GM19238 (cell line): ENCODE measurements around the gene EIF4EBP2.

Experiments
- DNase-seq: peaks from one replicate; pipeline ENCODE4 v3.0.0; 2011; ENCODE audit warnings: low spot score; ENCODE audit not compliant: insufficient read length

Gene EIF4EBP2

DNA sequence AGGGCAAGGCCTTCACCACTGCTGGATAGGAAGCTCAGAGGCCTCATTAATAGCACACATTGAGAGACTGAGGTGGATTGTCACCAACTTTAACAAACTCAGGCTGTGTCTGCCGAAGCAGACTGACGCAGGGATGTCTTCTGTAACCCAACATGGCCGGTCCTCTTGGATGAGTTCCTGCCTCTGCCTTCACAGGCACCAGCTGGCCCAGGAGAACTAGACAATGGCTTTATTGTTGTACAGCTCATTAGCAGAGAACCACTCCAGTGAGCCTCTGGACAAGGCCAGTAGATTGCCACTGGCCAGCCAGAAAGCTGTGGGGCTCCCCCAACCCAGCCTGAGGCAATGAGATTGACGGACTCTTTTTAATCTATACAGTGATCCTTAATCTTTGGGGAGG is 28.2 kb downstream of the EIF4EBP2 start:
- no peak for DNase-seq

DNA sequence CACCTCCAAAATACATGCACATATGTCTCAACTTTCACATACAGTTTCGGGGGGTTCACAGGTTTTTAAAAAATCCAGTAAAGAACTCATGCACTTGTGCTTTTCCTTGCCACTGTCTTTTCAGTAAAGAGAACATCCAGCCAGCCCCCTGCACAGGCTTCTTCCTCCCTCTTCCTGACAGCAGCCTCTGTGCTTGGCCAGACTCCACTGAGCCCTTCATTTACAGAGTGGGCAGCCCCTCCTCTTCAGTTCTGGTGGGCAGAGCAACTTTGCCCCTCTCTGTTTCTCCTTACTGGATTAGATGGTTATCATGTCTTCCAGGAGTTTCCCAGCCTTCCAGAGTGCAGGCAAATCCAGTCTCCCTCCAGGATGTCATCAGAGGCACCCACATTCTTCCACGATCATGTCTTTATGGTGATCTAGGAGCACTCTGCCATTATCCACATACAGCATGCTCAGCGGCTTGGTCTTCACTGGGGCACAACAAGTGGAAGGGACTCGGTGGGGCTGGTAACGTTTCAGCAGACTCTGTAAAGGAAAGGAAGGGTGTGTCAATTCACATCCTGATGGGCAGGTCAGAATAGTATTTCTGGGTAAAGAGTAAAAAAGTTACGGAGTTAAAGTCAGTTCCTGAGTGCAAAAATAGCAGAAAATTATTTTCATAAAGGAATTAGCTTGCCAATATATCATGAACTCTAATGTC is 28.8 kb downstream of the EIF4EBP2 start:
- DNase-seq: no peak

DNA sequence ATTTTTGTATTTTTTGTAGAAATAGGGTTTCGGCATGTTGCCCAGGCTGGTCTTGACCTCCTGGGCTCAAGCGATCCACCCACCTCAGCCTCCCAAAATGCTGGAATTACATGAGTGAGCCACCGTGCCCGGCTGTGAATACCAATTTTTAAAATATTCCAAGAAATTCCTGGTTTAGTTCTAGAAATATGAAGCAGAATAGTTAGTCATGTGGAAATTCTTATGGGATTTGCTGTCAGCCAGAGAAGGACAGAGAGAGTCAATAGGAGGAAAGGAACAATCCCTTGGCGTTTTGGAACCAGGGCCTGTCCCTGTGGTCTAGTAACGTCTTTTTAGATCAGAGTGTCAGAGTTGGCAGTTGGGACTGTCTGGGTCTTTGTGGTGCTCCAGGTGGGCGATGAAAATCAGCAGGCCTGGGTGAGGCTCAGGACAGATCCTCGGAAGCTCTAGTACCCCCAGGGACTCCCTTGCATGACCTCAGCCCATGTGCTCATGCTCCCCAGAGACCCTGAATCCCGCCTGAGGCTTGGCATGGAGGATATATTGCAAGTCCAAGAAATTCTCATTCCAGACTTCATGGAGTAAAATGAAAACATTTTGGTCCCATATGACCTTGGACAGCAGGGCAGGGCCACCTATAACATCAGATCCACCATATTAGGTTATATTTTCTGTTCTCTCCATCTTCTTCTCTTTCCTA is 29.8 kb downstream of the EIF4EBP2 start:
- no peak for DNase-seq

DNA sequence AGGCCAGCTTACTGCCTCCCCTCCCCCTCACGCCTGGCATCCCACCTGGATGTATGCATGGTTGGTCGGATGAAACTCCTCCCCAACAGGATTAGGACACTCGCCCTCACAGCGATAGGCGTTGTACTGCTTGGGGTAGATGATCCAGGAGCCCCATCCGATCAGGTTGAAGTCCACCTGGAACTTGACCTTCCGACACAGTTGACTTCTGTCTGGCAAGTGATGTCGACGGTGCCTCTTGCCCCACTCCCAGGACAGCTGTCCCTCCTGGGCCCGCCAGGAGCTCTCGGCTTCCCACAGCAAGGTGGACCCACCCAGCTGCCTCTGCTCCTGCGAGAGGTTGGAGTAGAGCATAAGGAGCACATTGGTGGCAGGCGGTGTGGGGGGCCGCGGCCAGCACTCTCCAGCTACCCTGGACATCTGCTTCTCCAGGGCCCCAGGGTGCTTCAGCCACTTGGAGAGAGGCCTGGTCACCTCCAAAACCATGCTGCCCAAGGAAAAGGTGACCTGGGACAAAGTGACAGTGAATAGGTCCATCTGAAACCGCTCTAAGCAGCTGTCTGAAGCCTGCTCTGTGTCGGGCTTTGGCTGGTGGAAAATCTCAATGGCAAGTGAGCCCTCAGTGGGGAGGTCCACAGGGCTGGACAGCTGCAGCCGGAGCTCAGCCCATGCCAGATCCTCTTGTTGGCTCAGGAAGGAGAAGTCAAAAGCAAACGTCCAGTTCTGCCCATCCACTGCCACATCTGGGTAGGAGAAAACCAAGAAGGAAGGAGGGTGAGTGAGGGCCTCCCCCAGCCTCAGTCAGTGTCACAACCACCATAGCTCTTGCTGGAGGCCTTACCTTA is 31.5 kb downstream of the EIF4EBP2 start:
- no peak for DNase-seq

DNA sequence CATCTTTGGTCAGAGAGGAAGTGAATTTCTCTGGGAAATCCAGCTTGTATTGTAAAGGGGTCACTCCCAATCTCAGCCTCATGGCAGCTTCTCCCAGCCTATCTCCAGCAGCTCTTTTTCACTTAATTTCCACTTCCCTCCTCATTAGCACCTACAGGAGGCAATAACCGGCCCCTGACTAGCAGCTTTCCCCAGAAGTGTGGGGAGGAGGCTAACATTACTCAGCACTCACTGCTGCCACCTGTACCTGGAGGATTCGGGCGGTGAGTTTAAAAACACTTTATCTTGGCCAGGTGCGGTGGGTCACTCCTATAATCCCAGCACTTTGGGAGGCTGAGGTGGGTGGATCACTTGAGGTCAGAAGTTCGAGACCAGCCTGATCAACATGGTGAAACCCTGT is 33.8 kb downstream of the EIF4EBP2 start:
- no peak for DNase-seq

DNA sequence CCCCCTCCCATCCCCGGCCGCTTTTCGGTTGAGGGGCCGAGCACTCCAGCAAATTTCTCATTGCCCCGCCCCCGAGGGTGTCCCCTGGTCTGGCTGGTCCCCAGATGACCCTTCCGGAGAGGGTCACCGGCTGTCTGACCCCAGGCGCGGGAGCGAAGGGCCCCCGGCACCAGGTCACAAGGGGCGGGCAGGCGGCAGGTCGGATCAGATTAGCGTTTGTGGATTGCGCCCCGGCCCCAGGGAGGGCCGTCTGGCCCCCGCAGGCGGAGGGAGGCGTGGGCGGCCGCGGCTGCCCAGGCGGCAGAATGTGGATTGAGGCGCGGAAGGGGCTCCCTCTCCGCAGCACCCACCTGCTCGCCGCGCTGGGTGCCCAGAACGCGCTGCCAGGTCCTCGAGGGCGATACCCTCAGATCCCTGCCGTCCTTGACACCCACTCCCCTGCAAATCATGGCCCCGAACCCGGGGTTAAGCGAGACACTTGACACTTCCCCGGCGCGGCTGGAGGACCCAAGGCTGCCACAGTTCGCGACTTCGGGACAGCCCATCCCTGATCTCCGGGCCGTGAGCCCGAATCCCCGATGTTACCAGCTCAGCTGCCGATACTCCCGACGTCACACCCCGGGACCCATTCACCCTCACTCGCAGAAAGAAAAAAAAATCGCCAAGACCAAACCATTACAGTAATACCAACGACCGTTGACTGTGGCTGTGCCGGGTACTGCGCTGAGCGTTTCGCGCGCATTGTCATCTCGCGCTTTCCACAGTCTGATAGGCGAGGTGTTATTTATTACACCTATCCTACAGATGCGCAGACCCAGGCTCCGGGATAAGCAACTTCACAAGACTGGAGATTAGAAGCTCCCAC is 36.6 kb downstream of the EIF4EBP2 start:
- no peak for DNase-seq

DNA sequence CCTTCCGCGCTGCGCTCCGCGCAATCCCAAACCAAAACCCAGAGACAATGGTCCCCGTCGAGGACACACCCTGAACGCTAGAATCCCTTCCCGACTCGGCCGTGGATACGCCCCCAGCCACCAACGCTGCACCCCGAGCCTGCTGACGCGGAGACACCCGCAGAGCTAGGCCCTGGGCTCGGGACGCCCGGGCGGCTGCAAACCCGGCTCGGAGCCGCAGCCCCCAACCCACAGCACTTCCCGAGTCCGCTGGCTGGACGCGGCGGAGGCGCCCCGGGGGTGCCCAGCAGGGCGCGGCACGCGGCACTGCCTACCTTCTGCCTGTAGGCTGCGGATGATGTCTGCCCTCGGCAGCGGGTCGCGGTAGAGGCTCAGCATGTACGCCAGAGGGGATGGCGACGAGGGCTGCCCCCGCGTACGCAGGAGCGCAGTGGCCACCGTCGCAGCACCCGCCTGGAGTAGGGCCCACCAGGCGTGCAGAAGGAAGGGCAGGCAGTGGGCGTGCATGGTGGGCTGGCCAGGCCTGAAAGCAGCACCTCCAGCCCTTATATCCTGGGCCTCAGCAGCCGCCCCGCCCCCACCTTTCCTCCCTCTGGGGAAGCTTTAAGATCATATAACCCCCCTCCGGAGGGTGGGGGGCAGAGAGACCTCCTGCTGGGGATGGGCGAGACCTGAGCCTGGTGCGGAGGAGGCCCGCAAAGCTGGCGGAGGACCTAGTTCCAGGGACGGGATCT is 37.4 kb downstream of the EIF4EBP2 start, which contains the start of gene NODAL:
Gene NODAL (minus strand): TSS at position 521 of the 734 bp plus-strand sequence. CDS start 14 bp downstream, at position 507.
- DNase-seq: no peak

DNA sequence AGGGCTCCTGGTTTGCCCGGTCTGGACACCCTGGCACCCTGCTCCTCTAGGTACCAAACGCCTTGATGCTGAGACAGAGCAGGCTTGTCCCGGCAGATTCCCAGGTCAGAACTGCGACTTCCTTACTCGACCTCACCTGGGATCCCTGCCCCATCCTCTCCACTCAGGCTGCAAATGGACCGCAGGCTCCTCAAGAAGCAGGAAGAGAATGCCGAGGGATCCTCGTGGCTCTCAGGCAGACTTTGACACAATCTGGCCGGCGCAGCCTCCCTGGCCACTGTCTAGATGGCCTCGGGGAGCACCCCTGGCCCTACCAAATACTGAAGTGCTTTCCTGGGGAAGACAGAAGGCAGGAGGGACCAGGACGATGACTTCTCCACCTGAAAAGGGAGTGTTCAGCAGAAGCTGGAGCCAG is 38.0 kb downstream of the EIF4EBP2 start:
- no peak for DNase-seq

DNA sequence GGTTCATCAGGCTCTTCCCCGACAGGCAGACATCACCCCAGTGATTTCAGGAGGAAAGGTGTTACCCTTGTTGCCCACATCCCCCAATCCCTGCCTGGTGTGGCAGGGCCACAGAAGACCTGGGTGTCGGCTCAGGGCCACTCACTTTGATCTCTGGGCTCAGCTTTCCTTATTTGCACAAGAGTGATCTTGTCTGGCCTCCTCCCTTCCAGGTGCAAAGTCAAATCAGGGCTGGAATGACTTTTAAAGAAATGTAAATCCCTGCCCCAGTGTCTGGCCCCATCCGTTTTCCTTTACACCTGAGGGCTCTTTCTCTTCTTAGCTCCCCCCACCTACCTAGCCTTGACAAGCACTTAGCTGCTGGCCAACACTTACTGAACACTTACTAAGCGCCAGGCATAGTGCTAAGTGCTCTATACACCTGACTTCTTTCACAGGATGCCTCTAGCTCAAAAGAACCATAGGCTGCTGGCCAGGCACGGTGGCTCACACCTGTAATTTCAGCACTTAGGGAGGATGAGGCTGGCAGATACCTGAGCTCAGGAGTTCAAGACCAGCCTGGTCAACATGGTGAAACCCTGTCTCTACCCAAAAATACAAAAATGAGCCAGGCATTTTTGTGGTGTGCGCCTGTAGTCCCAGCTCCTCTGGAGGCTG is 38.5 kb downstream of the EIF4EBP2 start:
- no peak for DNase-seq

DNA sequence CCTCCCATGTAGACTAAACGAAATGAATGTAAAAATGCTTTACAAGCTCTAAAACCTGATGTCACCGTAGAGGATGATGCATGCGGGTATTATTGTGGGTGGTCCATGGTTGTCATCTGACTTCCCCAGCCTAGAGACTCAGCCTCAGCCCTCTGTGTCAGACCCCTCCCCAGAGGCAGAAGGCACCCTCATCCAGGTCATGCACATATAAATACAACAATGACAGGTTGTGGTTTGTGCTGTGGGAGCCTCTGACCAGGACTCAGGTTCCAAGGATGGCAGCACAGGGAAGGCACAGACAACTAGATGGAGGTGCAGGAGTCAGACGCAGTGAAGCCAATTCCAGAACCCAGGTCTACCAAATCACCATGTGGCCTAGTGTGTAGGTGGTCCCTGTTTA is 40.8 kb downstream of the EIF4EBP2 start:
- DNase-seq: no peak

DNA sequence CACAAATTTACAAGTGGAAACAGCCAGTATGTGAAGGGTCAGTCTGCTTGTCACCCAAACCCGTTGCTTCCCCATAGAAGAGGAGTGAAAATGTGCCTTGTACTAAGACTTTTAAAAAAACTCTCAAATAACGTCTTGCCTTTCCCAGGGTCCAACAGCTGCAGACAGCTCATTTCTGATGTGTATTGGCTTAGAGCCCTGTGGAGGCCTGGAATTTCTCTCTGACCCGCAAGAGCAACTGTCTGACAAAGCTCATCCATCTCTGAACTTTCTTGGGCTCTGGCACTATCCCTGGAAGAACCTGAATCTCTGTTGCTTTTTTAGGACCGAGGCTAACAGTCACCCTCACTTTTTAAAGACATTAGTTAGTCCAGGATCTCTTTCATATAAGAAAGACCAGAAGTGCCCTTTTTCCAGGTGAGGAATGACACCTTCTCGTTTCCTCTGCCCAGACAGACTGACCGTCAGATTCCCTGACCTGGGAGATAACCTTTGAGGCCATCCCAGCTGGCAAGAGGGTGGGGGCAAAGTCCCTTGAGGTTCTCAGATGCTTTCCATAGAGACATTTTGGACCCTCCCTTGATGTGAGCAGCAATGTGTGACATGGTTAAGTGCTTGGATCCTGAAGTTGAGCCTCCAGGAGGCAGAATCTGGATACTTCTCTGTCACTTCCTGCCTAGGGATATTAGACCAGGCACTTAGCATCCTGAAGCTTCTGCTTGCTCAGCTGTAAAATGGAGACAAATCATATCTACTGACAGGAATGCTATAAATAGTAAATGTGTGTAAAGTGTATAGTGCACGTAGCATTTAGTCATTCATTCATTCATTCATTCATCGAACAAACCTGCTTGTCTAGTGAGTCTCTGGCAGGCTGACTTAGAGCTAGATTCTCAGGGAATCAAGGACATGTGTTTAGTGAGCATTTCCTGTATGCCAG is 42.0 kb downstream of the EIF4EBP2 start:
- no peak for DNase-seq

DNA sequence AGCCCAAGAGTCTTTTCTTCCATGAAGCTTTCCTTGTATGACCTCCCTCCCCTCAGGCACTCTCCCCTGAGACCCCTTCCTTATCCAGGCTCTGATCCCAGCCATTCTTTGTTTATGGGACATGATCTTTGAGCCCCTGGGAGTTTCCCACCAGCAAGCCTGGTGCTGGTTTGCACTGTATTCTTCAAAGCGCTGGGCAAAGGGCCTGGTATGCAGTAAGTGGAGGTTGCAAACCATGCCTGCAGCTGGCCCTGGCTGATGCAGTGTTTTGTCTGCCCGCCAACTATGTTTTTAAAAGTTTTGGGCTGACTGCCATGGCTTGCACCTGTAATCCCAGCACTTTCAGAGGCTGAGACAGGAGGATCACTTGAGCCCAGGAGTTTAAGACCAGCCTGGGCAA is 44.3 kb downstream of the EIF4EBP2 start:
- no peak for DNase-seq

DNA sequence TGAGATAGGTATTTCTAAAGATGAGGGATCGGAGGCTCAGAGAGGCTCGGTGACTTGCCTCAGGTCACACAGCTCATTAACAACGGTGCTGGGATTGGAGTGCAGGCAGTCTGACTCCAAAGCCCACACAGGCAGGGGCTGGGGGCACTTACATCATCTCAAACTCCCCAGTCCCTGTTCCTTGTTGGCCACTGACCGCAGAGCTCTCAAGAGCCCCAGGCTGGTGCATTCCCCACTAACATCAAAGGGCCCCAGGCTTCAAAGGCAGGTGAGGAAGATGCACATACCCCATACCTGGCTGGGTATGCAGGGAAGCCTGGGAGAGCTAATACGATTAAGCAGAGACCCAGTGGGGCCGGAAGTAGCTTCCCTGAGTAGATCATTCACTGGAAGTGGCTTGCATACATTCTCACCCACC is 51.3 kb downstream of the EIF4EBP2 start:
- DNase-seq: no peak

DNA sequence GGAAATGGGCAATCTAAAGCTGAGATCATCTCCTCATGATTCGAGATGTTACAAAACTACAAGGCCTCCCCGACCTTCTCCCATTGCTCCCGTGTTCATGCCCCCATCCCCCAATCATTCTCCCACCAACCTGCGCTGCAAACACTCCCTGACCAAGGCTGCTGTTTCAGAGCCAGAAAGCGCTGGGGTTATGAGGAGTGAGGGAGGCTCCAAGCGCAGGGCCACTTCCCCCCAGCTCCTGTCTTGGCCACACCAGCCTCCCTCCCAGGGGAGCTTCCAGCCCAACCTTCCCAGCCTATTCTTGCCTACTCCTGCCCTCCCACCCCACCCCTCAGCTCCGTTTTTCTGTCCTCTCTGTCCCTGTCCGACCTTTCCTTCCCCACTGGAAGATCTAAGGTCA is 52.2 kb downstream of the EIF4EBP2 start:
- DNase-seq: no peak

DNA sequence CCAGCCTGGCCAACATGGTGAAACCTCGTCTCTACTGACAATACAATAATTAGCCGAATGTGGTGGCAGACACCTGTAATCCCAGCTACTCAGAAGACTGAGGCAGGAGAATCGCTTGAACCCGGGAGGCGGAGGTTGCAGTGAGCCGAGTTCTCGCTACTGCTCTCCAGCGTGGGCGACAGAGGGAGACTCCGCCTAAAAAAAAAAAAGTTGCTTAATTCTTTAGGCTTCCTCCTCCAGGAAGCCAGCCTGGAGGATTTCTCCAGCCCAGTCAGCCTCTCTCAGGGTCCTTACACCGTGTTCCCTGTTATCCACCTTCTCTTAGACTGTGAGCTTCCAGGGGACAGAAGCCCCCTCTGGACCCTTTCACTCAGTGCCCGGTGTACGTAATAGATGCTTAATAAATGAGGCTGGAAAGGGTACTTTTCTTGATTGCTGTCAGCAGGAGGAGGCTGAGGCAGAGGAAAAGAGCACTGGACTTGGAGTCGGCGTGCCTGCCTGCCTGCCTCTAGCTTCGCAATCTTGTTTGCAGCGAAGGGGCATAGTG is 53.9 kb downstream of the EIF4EBP2 start:
- DNase-seq: no peak

DNA sequence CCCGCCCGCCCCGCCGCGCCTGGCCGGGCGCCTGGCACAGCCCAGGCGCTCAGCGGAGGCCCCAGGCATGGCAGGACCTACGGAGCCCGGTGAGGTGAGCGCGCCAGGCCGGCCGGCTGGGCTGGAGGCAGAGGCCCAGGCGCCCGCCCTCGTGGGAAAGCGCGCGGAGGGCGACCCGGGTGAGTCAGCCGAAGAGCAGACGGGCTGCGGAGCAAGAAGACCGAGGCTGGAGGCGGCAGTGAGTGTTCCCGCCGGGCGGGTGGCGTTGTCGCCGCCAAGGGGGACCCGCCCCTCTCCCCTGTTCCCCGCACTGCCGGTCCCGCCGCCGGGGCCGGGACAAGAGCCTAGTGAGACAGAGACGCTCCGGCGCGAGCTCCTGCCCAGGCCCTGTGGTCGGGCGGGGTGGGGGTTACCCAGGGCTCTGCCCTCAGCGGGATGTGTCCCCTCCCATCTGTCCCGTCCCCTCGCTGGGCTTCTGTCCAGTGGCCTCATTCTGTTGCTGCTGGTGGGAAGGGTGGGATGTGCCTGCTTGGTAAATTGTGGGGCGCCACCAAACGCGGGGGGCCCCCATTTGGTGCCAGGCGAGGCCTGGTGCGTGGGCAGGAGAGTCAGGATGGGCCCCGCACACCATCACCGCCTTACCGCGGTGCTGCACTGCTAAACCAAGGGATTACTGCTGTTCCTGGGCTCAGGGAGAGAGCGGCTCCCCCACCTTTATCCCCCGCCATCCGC is 54.5 kb downstream of the EIF4EBP2 start:
- no peak for DNase-seq

DNA sequence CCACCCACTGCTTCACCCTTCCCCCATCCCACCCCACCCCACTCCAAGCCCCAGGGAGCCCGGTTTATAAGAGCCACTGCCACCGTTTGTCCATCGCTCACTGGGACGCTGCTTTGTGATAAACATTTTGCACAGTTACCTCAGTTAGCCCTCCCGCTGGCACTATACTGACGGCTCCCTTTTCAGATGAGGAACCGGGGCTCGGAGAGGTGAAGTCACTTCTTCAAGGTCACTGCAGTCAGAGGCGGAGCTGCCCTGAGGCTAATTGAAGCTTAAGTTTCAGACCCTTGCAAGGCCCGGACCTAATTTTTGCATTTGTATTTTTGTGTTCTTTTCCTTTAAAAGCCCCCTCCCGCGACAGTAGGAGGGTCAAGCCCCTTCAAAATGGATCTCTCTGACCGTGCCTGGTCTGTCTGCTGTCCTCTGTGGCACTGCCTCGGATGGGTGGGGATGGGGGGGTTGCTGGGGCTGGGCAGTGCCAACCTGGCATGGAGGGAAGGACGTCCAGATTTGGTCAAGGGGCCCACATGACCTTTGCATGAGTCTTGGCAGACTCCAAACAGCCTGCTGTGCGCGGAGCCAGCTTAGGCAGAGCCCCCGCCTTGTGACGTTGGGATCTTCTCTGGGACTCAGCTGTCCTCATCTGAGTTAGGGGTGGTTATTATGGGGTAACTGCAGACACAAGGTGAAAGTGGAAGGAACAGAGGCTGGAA is 55.3 kb downstream of the EIF4EBP2 start:
- DNase-seq: no peak
